Activated CD4-positive, alpha-beta memory T cell treated with anti-CD3 and anti-CD28 coated beads, Interleukin-2, amount 10 ng/mL, durations not matched to agents 7 days and 5 days (primary cell): ENCODE data around the gene BLVRB. TPM values are rescaled to one million over a fixed set of nuclear protein-coding genes. Genes with fewer than 3 reads are reported as not detected.

Experiments used
- CTCF ChIA-PET: fragments of 350-600 bp; sonication (Branson Sonifier 250); formaldehyde crosslinking; loops from one replicate; lab custom pipeline; 2021; ENCODE audit warnings: antibody characterized with exemption, inconsistent platforms; lab: Charles Lee
- POLR2A ChIA-PET: fragments of 350-600 bp; sonication (Branson Sonifier 250); formaldehyde crosslinking; loops from one replicate; lab custom pipeline; 2021; ENCODE audit warnings: antibody characterized with exemption; lab: Charles Lee
- DNase-seq: peaks from one replicate; pipeline ENCODE4 v3.0.0-alpha.2; 2020
- H3K27ac Mint-ChIP-seq: one replicate; pipeline ENCODE4 v1.8.0; 2021; ENCODE audit warnings: mild to moderate bottlenecking, mixed read lengths
- H3K27me3 Mint-ChIP-seq: one replicate; pipeline ENCODE4 v1.8.0; 2021; ENCODE audit warnings: mixed read lengths
- H3K36me3 Mint-ChIP-seq: one replicate; pipeline ENCODE4 v1.8.0; 2021; ENCODE audit warnings: low read depth, mixed read lengths
- H3K4me1 Mint-ChIP-seq: one replicate; pipeline ENCODE4 v1.8.0; 2021; ENCODE audit warnings: mixed read lengths
- H3K4me3 Mint-ChIP-seq: one replicate; pipeline ENCODE4 v1.8.0; 2021; ENCODE audit warnings: mild to moderate bottlenecking, mixed read lengths
- H3K9me3 Mint-ChIP-seq: one replicate; pipeline ENCODE4 v1.8.0; 2021; ENCODE audit warnings: mixed read lengths
- total RNA-seq, 2 experiments: library from RNA; stranded (reverse); gene quantifications; one replicate each; pipeline ENCODE4 v1.2.3, GENCODE V29; 2021

BLVRB gene
- total RNA-seq, 2 experiments from 2014 or later, result 20.1 to 20.5 TPM

DNA sequence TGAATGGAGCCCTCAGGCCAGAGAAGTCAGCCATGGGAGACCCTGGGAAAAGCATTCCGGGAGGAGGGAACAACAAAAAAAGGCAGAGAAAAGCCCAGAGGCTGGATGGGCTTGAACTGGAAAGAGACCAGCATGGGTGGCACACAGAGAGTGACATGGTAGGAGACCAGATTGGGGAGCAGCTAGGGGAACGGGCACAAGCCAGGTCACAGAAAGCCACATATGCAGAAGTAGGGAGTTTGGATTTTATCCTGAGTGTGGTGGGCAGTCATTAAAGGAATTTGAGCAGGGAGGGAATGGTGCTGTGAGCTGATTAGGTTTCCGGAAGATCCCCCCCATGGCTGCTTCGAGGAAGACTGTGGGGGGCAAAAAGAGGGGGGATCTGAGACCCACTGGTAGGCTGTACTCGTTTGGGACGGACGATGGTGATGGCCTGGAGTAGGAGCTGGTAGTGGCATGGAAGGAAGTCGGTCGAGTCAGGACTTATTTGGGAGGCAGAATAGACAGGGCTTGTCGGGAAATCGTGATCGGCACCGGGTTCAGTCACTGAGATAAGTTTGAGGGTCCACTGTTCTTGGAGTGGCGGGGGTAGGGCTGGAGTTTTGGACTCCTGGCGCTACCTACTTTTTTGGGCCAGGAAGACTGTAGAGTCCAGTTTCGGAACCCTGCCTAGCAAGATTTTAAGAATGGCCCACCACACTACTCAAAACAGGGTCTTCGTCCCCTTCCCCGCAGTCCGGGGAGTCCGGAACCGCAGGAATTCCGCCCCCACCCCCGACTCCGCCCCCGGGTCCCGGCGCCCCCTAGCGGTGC is 40.7 kb downstream of the BLVRB start:
- POLR2A ChIA-PET, result interaction anchor here (0.8 to 1.0 kb wide), 5 partner anchors 14 to 41 kb away, joined by 3 to 14 read pairs (median 3); partner anchors contain the start of genes BLVRB and SERTAD3
- Mint-ChIP-seq H3K36me3 (peaks cover 20% of the 10 kb centered on the region), H3K4me1 (peaks cover 26% of the 10 kb centered on the region)

DNA sequence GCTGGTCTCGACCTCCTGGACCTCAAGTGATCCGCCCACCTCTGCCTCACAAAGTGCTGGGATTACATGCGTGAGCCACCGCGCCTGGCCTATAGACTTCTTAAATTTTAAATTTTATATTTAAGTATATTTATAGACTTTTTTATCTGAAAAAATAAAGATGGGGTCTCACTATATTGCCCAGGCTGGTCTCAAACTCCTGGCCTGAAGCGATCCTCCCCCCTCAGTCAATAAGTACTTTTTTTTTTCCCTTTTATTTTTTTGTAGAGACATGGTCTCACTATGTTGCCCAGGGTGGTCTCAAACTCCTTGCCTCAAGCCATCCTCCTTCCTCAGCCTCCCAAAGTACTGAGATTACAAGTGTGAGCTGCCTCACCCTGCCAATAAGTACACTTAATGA is 41.6 kb downstream of the BLVRB start:
- CTCF ChIA-PET, result interaction anchor here (1.0 to 1.4 kb wide), 2 partner anchors 10 to 40 kb away, joined by 3 to 5 read pairs; partner anchors contain the start of gene PRX
- Mint-ChIP-seq H3K27me3 (no peaks in the 10 kb centered on the region), H3K4me3 (peak overlapping the region; percentile 52), H3K4me1 (peaks cover 31% of the 10 kb centered on the region), H3K36me3 (peaks cover 20% of the 10 kb centered on the region), H3K9me3 (no peaks in the 10 kb centered on the region), H3K27ac (no peak overlapping the region)
- no peak for DNase-seq
- POLR2A ChIA-PET, result interaction anchor here (0.8 to 1.6 kb wide), 4 partner anchors 19 to 182 kb away, joined by 3 to 6 read pairs (median 4); partner anchors contain the start of genes BLVRB and SERTAD3

More for the DNA sequence above, 40.7 kb downstream of the BLVRB start:
- CTCF ChIA-PET, result interaction anchor here (0.9 to 1.4 kb wide), 3 partner anchors 11 to 119 kb away, joined by 3 to 5 read pairs (median 5); partner anchors contain the start of gene PRX
- no peak for DNase-seq
- no peaks in the 10 kb centered on the region for H3K9me3 Mint-ChIP-seq
- no peaks in the 10 kb centered on the region for H3K27me3 Mint-ChIP-seq
- H3K27ac Mint-ChIP-seq, result peak overlapping the region; percentile 89
- H3K4me3 Mint-ChIP-seq, result peak overlapping the region; percentile 88

DNA sequence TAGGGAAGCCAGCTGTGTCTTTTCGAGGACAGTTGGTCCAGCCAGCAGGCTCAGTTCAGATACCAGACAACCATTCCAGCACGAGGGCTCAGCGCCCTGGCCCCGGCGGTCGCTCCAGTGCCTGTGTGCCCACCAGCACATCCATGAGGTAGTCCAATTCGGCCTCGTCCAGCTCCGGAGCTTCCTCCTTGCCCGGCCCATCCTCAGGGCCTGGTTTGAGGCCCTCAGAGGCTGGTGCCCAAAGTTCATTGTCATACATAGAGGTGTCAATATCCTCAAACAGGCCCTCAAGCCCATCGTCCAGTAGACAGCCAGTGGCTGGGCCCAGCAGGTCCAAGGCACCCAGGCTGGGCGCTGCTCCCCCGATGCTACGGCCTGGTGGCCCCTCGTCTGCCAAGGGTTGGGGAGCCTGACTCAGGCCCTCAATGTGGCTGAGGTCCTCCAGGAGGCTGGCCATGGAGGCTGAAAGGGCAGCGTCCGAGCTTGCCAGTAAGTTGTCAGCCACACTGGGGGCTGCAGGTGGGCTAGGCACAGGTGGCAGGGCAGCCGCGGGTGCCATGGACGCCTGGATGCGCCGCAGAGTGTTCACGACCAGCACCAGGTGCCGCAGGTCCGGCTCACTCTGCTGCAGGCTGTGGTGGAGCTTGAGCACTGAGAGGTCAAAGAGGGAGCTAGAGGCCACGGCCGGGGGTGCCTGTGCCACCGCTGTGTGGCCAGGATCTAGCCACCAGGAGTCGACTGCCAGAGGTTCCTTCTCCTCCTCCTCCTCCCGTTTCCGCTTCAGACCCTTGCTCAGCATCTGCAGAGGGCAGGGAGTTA is 42.6 kb downstream of the BLVRB start:
- DNase-seq, result no peak
- H3K36me3 Mint-ChIP-seq, result peaks cover 20% of the 10 kb centered on the region
- no peak overlapping the region for H3K27ac Mint-ChIP-seq
- peak overlapping the region; percentile 77 for H3K4me3 Mint-ChIP-seq
- no peaks in the 10 kb centered on the region for H3K9me3 Mint-ChIP-seq
- ChIA-PET CTCF (interaction anchor here (1.0 kb wide), 1 partner anchor 41 kb away, joined by 3 read pairs; no protein-coding TSS in a partner anchor), POLR2A (interaction anchor here (0.7 to 2.9 kb wide), 5 partner anchors 10 to 481 kb away, joined by 3 to 22 read pairs (median 5); partner anchors contain the start of genes BLVRB, PRX and SERTAD3)
- H3K4me1 Mint-ChIP-seq, result peaks cover 36% of the 10 kb centered on the region
- no peaks in the 10 kb centered on the region for H3K27me3 Mint-ChIP-seq

DNA sequence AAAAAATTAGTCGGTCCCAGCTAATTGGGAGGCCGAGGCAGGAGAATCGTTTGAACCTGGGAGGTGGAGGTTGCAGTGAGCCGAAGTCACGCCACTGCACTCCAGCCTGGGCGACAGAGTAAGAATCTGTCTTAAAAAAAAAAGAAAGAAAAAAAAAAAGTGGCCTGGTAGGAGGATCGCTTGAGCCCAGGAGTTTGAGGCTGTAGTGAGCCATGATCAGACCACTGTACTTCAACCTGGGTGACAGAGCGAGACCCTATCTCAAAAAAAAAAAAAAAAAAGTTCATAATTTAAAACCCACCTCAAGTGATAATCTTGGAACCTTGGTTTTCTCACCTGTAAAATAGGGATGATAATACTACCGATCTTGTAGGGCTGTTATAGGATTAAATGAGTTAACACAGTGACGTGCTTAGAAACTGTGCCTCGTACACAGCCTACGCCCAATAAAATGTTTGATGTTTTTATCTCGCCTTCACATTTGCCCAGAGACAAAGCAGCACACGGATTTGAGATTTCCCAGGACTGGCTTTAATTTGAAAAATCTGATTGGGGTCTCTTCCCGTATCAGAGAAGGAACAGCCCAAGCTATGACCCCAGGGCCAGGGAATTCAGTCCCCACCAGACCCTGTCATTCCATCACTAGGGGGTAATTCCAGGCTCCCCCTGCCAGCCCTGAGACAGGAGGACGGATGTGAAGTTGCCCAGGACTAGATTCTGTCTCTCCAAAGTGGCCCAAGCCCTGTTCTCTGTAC is 43.4 kb downstream of the BLVRB start:
- Mint-ChIP-seq H3K27me3 (no peaks in the 10 kb centered on the region), H3K27ac (peak overlapping the region; percentile 80), H3K4me3 (peak overlapping the region; percentile 77), H3K4me1 (peaks cover 43% of the 10 kb centered on the region), H3K9me3 (no peaks in the 10 kb centered on the region), H3K36me3 (peaks cover 20% of the 10 kb centered on the region)
- DNase-seq, result no peak
- ChIA-PET CTCF (interaction anchor here (1.0 to 3.8 kb wide), 7 partner anchors 11 to 117 kb away, joined by 4 to 51 read pairs (median 25); partner anchors contain the start of genes BLVRB, SERTAD3 and SPTBN4), POLR2A (interaction anchor here (0.7 to 2.9 kb wide), 9 partner anchors 10 to 480 kb away, joined by 3 to 25 read pairs (median 6); partner anchors contain the start of genes BLVRB, C19orf47, PLD3 and PRX)

DNA sequence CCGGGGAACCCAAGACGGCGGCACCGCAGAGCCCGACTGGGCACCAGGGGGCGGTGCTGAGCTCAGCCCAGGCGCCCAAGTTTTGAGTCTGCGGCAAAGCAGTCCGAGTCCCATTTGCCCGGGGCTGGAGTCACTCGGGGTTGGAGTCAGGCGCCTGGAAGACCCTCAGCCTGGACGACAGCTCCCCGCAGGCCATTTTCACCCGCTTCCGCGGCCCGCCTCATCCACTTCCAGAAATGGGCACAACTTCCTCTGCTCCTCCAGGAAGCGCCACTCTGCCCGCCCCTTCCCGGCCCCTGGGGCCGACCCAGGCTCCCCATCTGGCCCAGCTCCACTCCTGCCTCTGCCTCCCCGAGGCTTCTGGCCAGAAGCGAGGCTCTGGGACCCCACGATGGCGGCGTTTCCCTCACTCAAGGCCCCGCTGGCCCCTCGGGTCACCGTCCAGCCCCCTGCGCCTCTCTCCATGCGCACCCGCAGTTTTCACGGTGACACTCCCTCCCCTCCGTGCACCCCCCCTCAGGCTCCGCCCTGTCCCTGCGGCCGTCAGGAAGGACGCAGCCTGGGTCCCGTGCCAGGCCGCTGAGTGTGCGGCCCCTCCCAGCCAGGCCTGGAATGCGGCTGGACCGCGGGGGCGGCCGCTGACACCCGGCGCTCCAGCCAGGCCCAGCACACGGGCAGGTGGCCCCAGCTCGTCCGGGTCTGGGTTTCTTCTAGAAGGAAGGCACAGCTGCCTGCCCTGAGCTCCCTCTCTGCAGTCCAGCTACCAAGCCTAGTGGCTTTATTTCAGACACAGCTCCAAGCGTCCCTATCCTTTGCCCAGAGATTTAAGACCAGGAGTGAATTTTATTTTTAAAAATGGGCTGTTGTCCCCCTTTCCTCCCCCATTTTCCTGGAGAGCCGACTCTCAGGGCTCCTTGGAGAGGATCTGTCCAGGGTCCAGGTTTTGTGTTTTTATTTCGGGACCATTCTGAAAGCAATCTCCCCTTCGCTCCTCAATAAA is 44.5 kb downstream of the BLVRB start:
- H3K4me3 Mint-ChIP-seq, result peak overlapping the region; percentile 77
- H3K4me1 Mint-ChIP-seq, result peaks cover 48% of the 10 kb centered on the region
- H3K27me3 Mint-ChIP-seq, result no peaks in the 10 kb centered on the region
- ChIA-PET CTCF (interaction anchor here (0.6 to 3.8 kb wide), 40 partner anchors 8 to 1799 kb away, joined by 3 to 51 read pairs (median 4); partner anchors contain the start of genes ACTMAP, AKT2, B9D2 and BLVRB), POLR2A (interaction anchor here (0.5 to 2.9 kb wide), 18 partner anchors 8 to 1326 kb away, joined by 3 to 25 read pairs (median 5); partner anchors contain the start of genes AKT2, BLVRB, C19orf47 and PLD3)
- DNase-seq, result peak; percentile 79
- peaks cover 20% of the 10 kb centered on the region for H3K36me3 Mint-ChIP-seq
- H3K27ac Mint-ChIP-seq, result peak overlapping the region; percentile 80
- H3K9me3 Mint-ChIP-seq, result no peaks in the 10 kb centered on the region

DNA sequence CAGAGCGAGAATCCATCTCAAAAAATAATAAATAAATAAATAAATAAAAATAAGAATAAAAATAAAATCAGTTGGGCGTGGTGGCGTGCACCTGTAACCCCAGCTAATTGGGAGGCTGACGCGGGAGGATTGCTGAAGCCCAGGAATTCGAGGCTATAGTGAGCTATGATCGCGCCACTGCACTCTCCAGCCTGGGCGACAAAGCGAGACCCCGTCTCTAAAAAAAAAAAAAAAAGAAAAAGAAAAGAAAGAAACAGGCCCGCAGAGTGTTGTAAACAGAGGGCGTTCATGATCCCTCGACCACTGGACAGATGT is 45.1 kb downstream of the BLVRB start:
- Mint-ChIP-seq H3K4me3 (peak overlapping the region; percentile 77), H3K27me3 (no peaks in the 10 kb centered on the region), H3K27ac (peak overlapping the region; percentile 76), H3K36me3 (peaks cover 17% of the 10 kb centered on the region), H3K4me1 (peaks cover 51% of the 10 kb centered on the region), H3K9me3 (no peaks in the 10 kb centered on the region)
- ChIA-PET POLR2A (interaction anchor here (0.8 to 2.9 kb wide), 16 partner anchors 9 to 230 kb away, joined by 3 to 25 read pairs (median 5); partner anchors contain the start of genes AKT2, BLVRB, C19orf47 and PLD3), CTCF (interaction anchor here (0.6 to 3.8 kb wide), 40 partner anchors 8 to 1800 kb away, joined by 3 to 51 read pairs (median 4); partner anchors contain the start of genes ACTMAP, AKT2, B9D2 and BLVRB)
- no peak for DNase-seq

DNA sequence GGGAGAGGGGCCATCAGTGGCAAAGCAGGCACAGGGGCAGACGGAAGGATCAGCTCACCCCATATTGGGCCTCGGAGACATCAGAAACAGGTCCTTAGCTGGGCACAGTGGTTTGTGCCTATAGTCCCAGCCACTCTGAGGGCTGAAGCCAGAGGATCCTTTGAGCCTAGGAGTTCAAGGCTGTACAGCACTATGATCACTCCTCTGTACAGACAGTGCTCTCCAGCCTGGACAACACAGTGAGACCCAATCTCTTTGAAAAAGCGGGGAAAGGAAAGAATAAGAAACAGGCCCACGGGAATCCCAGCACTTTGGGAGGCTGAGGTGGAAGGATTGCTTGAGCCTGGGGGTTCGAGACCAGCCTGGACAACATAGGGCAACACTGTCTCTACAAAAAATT is 45.8 kb downstream of the BLVRB start:
- Mint-ChIP-seq H3K27ac (no peak overlapping the region), H3K9me3 (no peaks in the 10 kb centered on the region), H3K4me1 (peaks cover 49% of the 10 kb centered on the region), H3K36me3 (peaks cover 15% of the 10 kb centered on the region), H3K27me3 (no peaks in the 10 kb centered on the region), H3K4me3 (peak overlapping the region; percentile 50)
- ChIA-PET CTCF (interaction anchor here (0.7 to 3.8 kb wide), 25 partner anchors 9 to 944 kb away, joined by 3 to 51 read pairs (median 5); partner anchors contain the start of genes ACTMAP, AKT2, B9D2 and BLVRB), POLR2A (interaction anchor here (1.0 to 2.9 kb wide), 8 partner anchors 12 to 190 kb away, joined by 3 to 25 read pairs (median 14); partner anchors contain the start of genes BLVRB, C19orf47, PLD3 and SERTAD3)
- DNase-seq, result no peak

DNA sequence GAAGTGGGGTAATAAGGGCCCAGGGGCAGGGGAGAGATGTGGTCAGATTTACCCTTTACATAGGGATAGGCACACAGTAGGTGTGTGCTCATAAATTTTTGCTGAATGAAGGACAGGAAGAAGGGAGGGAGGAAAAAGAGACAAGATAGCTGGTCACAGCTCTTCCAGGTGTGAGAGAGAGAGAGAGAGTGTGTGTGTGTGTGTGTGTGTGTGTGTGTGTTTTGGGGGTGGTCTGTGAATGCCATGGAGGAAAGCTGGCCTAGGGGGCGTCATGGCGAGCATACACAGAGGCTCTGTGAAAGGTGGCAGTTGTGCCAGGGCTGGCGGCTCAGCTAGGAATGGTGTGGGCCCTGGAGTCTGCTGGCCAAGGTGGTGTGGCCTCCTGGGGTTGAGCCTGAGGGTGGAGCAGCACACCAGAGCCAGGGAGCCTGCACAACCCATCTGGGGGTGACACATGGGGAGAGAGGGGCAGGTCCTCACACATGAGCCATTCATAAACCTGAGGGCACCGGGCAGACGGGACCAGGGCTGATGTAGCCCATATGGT is 46.4 kb downstream of the BLVRB start:
- CTCF ChIA-PET, result interaction anchor here (1.3 to 3.8 kb wide), 4 partner anchors 10 to 46 kb away, joined by 3 to 51 read pairs (median 10); partner anchors contain the start of genes BLVRB and SPTBN4
- H3K4me3 Mint-ChIP-seq, result no peak overlapping the region

DNA sequence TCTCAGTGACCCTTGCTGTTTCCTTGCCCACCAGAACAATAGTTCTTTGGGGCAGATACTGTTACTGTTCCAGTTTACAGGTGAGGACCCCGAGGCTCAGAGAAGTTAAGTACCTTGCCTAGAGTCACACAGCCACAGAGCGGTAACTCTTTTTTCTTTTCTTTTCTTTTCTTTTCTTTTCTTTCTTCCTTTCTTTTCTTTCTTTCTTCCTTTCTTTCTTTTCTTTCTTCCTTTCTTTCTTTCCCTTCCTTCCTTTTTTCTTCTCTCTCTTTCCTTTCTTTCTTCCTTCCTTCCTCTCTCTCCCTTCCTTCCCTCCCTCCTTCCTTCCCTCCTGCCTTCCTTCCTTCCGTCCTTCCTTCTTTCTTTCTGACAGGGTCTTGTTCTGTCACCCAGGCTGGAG is 47.5 kb downstream of the BLVRB start:
- peaks cover 42% of the 10 kb centered on the region for H3K4me1 Mint-ChIP-seq
- peaks cover 1% of the 10 kb centered on the region for H3K27me3 Mint-ChIP-seq
- no peaks in the 10 kb centered on the region for H3K9me3 Mint-ChIP-seq
- no peak overlapping the region for H3K27ac Mint-ChIP-seq
- ChIA-PET POLR2A (no interaction called here), CTCF (interaction anchor here (0.6 kb wide), 1 partner anchor 103 kb away, joined by 3 read pairs; no protein-coding TSS in a partner anchor)
- H3K4me3 Mint-ChIP-seq, result no peak overlapping the region
- peaks cover 10% of the 10 kb centered on the region for H3K36me3 Mint-ChIP-seq
- DNase-seq, result no peak

More for the DNA sequence above, 46.4 kb downstream of the BLVRB start:
- no peaks in the 10 kb centered on the region for H3K9me3 Mint-ChIP-seq
- no peak for DNase-seq
- no peaks in the 10 kb centered on the region for H3K27me3 Mint-ChIP-seq
- no peak overlapping the region for H3K27ac Mint-ChIP-seq
- peaks cover 11% of the 10 kb centered on the region for H3K36me3 Mint-ChIP-seq
- peaks cover 44% of the 10 kb centered on the region for H3K4me1 Mint-ChIP-seq
- POLR2A ChIA-PET, result no interaction called here

DNA sequence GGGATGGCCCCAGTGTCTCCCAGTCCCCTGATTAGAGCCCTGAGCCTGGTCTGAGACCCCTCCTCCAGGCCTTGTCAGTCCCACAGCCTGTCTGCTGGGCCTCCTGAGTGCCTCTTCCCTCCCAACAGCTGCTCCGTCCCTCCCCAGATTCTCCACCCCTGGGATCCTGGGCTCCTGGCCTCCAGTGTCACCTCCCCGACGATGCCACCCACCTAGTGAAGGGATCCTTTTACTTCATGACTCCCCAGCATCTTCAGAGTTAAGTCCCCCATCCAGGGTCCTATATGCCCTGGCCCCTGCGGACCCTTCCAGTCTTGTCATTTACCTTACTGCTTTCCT is 47.9 kb downstream of the BLVRB start:
- Mint-ChIP-seq H3K4me1 (peaks cover 42% of the 10 kb centered on the region), H3K27ac (peak overlapping the region; percentile 13), H3K36me3 (peaks cover 6% of the 10 kb centered on the region), H3K4me3 (no peak overlapping the region), H3K9me3 (no peaks in the 10 kb centered on the region), H3K27me3 (peaks cover 1% of the 10 kb centered on the region)
- no peak for DNase-seq
- POLR2A ChIA-PET, result interaction anchor here (1.0 to 1.4 kb wide), 2 partner anchors 14 to 19 kb away, joined by 3 to 4 read pairs; no protein-coding TSS in a partner anchor
- CTCF ChIA-PET, result interaction anchor here (1.1 to 1.3 kb wide), 2 partner anchors 9 to 47 kb away, joined by 3 to 5 read pairs; partner anchors contain the start of gene SERTAD1
